HG03342 (cell line): ENCODE measurements around the gene BTBD1.
A peak's percentile ranks its signal among the peaks of the same experiment; 100 is the strongest.
"Not testable (repeated sequence)": the region's sequence is repeated elsewhere in the genome, so short reads cannot be mapped to it uniquely, and the experiment has no call there.

Source experiments
- ATAC-seq: cut with Tn5 transposase; IDR thresholded peaks from one replicate; pipeline ENCODE4 v1.9.1; 2021; ENCODE audit warnings: mild to moderate bottlenecking, moderate library complexity; ENCODE audit not compliant: unreplicated experiment

The BTBD1 gene

GRCh38 chr15:83094583-83094982 is 27.5 kb upstream of the BTBD1 start:
- ATAC-seq: no peak

DNA sequence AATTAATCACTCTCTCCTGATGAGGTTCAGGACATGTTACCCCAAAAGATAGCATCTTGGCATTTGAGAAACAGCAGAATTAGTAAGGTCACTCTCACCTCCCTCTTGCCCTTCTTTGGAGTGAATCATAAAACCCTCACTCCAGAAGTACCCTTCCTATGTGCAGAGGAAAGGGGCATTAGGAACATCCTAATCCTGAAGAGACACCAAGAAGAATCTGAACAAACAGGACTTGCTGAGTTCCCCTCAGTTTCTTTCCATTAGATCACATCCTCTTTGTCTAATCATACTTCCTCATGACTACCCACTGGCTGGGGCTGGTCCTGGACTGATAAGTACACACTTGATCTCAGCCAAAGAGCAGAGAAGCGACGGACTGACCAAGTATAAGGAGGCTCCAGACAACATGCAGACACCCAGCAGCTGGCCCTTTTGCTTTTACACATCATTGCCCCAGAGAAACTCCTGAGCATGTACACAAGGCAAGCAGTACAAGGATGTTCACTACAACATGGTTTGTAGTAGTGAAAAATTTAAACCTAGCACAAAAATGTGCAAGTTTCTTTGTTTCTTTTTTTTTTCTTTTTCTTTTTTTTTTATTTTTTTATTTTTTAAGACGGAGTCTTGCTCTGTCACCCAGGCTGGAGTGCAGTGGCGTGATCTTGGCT is 25.4 kb upstream of the BTBD1 start:
- peak; percentile 97 for ATAC-seq

GRCh38 chr15:83091965-83092308 is 24.9 kb upstream of the BTBD1 start:
- ATAC-seq: not testable (repeated sequence)

GRCh38 chr15:83090465-83090864 is 23.4 kb upstream of the BTBD1 start:
- no peak for ATAC-seq

- ATAC-seq: no peak
Measured at GRCh38 chr15:83088876-83089275, 21.8 kb upstream of the BTBD1 start.

DNA sequence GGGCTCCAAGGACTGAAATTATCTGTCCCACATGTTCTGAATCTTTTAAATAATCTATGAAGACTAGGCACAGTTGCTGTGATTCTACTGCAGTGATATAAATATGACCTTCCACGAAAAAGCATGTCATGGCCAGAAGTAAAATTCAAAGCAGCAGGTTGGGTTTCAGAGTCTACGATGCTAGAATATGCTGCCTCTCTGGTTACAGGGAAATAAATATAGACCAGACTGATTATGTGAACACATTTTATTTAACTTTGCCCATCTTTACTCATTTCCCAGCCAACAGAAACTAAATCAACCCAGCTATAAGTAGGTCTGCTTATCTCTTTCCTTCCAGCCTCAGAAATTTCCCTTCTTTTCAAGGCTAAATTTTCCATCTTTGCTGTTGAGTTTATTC is 20.5 kb upstream of the BTBD1 start:
- no peak for ATAC-seq

DNA sequence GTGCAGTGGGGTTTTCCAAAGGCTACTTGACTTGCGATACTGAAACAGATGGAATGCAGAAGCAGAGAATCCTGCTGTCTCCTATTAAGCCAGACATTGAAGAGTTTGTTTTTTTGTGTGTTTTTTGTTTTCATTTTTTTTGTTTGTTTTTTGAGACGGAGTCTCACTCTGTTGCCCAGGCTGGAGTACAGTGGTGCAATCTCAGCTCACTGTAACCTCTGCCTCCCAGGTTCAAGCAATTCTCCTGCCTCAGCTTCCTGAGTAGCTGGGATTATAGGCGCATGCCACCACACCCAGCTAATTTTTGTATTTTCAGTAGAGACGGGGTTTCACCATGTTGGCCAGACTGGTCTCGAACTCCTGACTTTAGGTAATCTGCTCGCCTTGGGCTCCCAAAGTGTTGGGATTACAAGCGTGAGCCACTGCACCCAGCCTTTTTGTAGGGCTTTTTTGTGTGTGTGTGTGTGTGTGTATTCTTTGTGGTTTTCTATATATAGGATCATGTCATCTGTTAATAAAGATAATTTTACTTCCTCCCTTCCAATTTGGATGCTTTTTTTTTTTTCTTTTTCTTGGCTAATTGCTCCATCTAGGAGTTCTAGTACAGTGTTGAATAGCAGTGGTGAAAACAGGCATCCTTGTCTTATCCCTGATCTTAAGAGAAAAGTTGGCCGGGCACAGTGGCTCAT is 19.0 kb upstream of the BTBD1 start:
- not testable (repeated sequence) for ATAC-seq

- not testable (repeated sequence) for ATAC-seq
Measured at GRCh38 chr15:83085461-83085860, 18.4 kb upstream of the BTBD1 start.

GRCh38 chr15:83082730-83083386 is 15.8 kb upstream of the BTBD1 start:
- ATAC-seq: no peak

DNA sequence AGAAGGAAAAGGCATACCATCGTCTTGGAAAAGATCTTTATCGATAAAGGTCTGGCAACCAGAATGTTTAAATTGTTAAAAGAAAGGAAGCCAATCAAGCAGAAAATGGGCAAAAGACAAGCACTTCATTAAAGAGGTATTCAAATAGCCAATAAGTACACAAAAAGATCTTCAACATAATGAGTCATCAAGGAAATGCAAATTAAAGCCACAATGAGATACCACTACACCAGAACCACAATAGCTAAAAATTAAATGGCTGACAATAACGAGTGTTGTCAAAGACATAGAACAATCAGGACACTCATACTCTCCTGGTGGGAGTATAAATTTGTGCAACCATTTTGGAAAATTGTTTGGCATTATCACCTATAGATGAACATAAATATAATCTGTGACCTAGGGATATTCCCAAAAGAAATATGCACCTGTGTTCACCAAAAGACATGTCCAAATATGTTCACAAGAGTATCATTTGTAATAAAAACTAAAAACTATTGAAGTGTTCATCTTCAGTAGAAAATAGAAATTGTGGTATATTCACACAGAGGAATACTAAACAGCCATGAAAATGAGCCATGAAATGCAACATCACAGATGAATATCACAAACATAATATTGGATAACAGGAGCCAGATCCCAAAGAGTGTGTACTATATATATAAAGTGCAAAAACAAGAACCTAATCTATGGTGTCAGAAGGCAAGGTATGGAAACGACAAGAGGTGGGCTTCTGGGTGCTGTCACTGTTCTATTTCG is 14.4 kb upstream of the BTBD1 start:
- no peak for ATAC-seq

DNA sequence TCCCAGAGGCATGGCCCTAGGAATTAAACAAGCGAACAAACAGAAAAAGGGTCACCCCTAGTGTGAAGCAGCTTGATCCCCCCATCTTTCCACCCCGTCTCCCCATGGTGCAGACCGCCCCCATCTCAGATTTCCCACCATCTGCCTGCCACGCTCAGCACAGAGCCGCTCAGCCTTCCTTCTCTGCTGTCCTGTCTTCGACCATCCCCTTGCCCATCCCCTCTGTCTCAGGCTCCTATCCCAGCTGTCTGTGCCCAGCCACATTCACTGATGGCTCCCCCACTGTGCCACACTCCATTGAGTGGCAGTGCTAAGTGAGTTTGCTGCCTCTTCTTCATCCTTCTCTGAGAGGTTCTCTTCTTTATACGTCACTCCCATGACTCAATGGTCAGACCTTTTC is 11.7 kb upstream of the BTBD1 start:
- no peak for ATAC-seq

DNA sequence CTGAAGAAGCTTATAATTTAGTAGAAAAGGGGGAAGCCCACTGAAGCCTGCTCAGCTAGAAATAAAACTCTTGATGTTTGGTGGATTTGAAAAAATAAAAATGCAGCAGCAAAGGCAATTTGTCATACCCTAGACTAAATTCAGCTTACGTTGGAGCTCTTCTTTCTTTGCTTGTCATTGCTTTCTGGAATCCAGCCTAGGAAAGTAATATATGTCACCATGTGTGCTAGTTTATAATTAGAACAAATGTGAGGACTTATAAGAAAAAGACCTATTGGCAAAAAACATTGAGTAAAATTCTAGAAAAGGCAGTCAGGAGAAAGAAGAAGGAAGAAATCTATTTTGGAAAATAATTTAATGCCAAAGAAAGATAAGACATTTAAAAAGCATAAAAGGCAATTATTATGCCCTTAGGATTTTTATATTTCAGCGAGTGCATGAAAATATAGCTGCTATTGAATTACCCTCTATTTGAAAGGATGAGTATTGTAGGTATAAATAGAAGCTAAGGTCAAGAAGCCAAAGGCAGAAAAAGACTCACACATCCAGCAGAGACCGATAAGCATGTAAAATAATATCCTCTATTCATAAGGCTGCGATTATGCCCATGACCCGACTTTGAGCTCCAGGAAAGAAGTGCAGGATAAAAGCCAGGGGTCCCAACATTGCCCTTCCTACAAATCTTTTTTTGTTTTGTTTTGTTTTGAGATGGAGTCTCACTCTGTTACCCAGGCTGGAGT is 10.6 kb upstream of the BTBD1 start:
- ATAC-seq: no peak

DNA sequence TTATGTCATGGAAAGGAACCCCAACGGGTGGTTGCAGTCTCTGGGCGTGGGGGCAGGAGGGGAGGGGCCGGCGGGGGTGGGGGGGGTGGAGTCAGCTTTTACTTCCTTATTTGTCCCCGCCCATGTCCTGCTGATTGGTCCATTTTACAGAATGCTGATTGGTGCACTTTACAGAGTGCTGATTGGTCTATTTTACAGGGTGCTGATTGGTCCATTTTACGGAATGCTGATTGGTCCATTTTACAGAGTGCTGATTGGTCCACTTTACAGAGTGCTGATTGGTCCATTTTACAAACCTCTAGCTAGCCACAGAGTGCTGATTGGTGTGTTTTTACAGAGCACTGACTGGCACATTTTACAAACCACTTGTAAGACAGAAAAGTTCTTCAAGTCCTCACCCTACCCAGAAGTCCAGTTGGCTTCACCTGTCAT is 2.2 kb upstream of the BTBD1 start:
- ATAC-seq: not testable (repeated sequence)

GRCh38 chr15:83068054-83068453 is 1.0 kb upstream of the BTBD1 start:
- ATAC-seq: no peak

DNA sequence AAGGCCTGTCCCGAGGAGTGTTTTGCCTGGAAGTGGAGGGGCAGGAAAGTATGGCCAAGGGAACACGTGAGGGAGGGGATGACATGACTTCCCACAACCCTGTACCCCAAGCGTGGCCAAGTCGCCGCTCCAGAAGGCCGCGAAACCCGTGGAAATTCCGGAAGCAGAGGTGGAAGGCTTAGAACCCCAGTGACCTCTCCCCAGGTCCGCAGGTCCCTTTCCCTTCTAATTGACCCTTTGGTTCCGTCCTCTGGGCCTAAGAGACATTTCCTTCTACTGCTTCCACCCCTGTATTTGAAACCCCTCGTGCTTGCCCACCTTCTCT is 548 bp upstream of the BTBD1 start:
- ATAC-seq: no peak

GRCh38 chr15:83066034-83066733 is 868 bp downstream of the BTBD1 start:
- no peak for ATAC-seq

DNA sequence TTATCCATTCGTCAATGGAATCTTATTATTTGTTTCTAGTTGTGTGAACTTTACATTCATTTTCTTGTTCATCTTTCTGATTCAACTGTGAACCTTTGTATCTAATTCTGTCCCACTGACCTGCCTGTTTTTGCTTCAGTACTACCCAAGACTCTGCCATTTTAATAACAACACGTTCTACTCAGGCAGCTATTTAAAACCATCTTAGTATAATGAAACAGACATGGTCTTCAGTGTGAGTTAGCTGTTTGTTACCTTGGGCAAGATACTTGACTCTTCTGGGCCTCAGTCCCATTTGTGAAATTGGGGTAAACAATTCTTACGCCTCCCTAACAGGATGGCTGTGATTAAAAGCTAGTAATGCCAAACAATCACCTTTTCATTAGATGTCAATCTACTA is 1.6 kb downstream of the BTBD1 start:
- no peak for ATAC-seq

- peak; percentile 22 for ATAC-seq
Measured at GRCh38 chr15:83064859-83065258, 2.2 kb downstream of the BTBD1 start.

GRCh38 chr15:83063551-83063950 is 3.5 kb downstream of the BTBD1 start:
- ATAC-seq: no peak

- peak; percentile 25 for ATAC-seq
Measured at GRCh38 chr15:83062768-83063180, 4.3 kb downstream of the BTBD1 start.
